ENCODE results near the gene INAFM1.
"Not testable (repeated sequence)": the region's sequence is repeated elsewhere in the genome, so short reads cannot be mapped to it uniquely, and the experiment has no call there.

The INAFM1 gene

GRCh38 chr19:47268028-47268427 lies 6.7 kb upstream of the INAFM1 start:
- no peak for DNase-seq (ENCODE audit: low spot score)

GRCh38 chr19:47269596-47269995 lies 5.1 kb upstream of the INAFM1 start:
- DNase-seq (ENCODE audit: low spot score) = no peak

- no peak for DNase-seq (ENCODE audit: low spot score)
Measured at GRCh38 chr19:47270408-47270807, 4.3 kb upstream of the INAFM1 start.

GRCh38 chr19:47271949-47272348 lies 2.7 kb upstream of the INAFM1 start:
- DNase-seq (ENCODE audit: low spot score) = no peak

- no peak for DNase-seq (ENCODE audit: low spot score)
Measured at GRCh38 chr19:47272448-47273312, 2.0 kb upstream of the INAFM1 start.

GRCh38 chr19:47273313-47274070 lies 1.2 kb upstream of the INAFM1 start:
- peak; percentile 90 for DNase-seq (ENCODE audit: low spot score)

- DNase-seq (ENCODE audit: low spot score) = no peak
Measured at GRCh38 chr19:47274891-47275761, 441 bp downstream of the INAFM1 start.

- DNase-seq (ENCODE audit: low spot score) = no peak
Measured at GRCh38 chr19:47275791-47276461, 1.2 kb downstream of the INAFM1 start.

GRCh38 chr19:47276513-47276912 lies 1.8 kb downstream of the INAFM1 start:
- not testable (repeated sequence) for DNase-seq (ENCODE audit: low spot score)

- no peak for DNase-seq (ENCODE audit: low spot score)
Measured at GRCh38 chr19:47280183-47280797, 5.6 kb downstream of the INAFM1 start.

- no peak for DNase-seq (ENCODE audit: low spot score)
Measured at GRCh38 chr19:47283405-47284059, 8.8 kb downstream of the INAFM1 start.

- DNase-seq (ENCODE audit: low spot score) = peak; percentile 46
Measured at GRCh38 chr19:47284324-47284899, 9.7 kb downstream of the INAFM1 start.

GRCh38 chr19:47296036-47296435 lies 21.4 kb downstream of the INAFM1 start:
- peak; percentile 60 for DNase-seq (ENCODE audit: low spot score)

- not testable (repeated sequence) for DNase-seq (ENCODE audit: low spot score)
Measured at GRCh38 chr19:47300867-47301266, 26.2 kb downstream of the INAFM1 start.

GRCh38 chr19:47302249-47302648 lies 27.6 kb downstream of the INAFM1 start:
- no peak for DNase-seq (ENCODE audit: low spot score)

GRCh38 chr19:47303966-47304365 lies 29.3 kb downstream of the INAFM1 start:
- DNase-seq (ENCODE audit: low spot score) = no peak

GRCh38 chr19:47305309-47305751 lies 30.6 kb downstream of the INAFM1 start:
- no peak for DNase-seq (ENCODE audit: low spot score)

- no peak for DNase-seq (ENCODE audit: low spot score)
Measured at GRCh38 chr19:47306303-47306702, 31.6 kb downstream of the INAFM1 start.

GRCh38 chr19:47309038-47309437 lies 34.4 kb downstream of the INAFM1 start:
- no peak for DNase-seq (ENCODE audit: low spot score)

GRCh38 chr19:47309608-47310007 lies 34.9 kb downstream of the INAFM1 start, which contains the start of gene C5AR1:
TSS of gene C5AR1 (plus strand) at chr19:47309861. CDS start at chr19:47309896, 35 bp downstream.
- no peak for DNase-seq (ENCODE audit: low spot score)

All from globus pallidus (tissue), 1 donor.